CD14-positive monocyte (primary cell): Measurements from ENCODE around the gene DUSP1. TPM values are rescaled to one million over a fixed set of nuclear protein-coding genes. Genes with fewer than 3 reads are reported as not detected.
A peak's percentile ranks its signal among the peaks of the same experiment; 100 is the strongest.

Experiments used
- DNase-seq, 3 donors: peaks; one replicate each; pipeline ENCODE4 v3.0.0-alpha.2; 2011 to 2022
- H2AFZ ChIP-seq: 2 replicates; pipeline ENCODE4 v1.6.0; 2012; ENCODE audit warnings: mild to moderate bottlenecking, low read depth, low read length, inconsistent platforms; ENCODE audit not compliant: insufficient read depth, poor library complexity, severe bottlenecking
- H3K27ac ChIP-seq, 2 donors: 1 replicate in 1 of 2; 2 replicates in 1 of 2; pipeline ENCODE4 v1.5.1; 2012 to 2013; ENCODE audit warnings: low read length in 2 of 2, control low read depth in 1 of 2, inconsistent platforms in 1 of 2, low read depth in 1 of 2, mild to moderate bottlenecking in 1 of 2
- H3K27me3 ChIP-seq, 2 donors: one replicate each; pipeline versions ENCODE4 v1.6.0 to v1.6.1; 2011 to 2013; ENCODE audit warnings: low read length in 2 of 2; ENCODE audit not compliant: control insufficient read depth in 2 of 2, insufficient read depth in 2 of 2
- H3K36me3 ChIP-seq, 2 donors: replicated peaks in 1 of 2; 1 replicate in 1 of 2; 2 replicates in 1 of 2; pipeline versions ENCODE4 v1.5.1 to v1.6.1; 2012 to 2013; ENCODE audit warnings: low read length in 2 of 2, control low read depth in 1 of 2, inconsistent platforms in 1 of 2, mild to moderate bottlenecking in 1 of 2; ENCODE audit not compliant: insufficient read depth in 2 of 2, control insufficient read depth in 1 of 2
- H3K4me1 ChIP-seq, 2 donors: 1 replicate in 1 of 2; 2 replicates in 1 of 2; pipeline versions ENCODE4 v1.5.1 to v1.6.1; 2012 to 2013; ENCODE audit warnings: low read length in 2 of 2, control low read depth in 1 of 2, inconsistent platforms in 1 of 2, mild to moderate bottlenecking in 1 of 2, moderate library complexity in 1 of 2; ENCODE audit not compliant: insufficient read depth in 2 of 2, control insufficient read depth in 1 of 2
- H3K4me2 ChIP-seq: replicated peaks from 2 replicates; pipeline ENCODE3; 2012; ENCODE audit warnings: low read length, moderate library complexity, mild to moderate bottlenecking; ENCODE audit not compliant: poor library complexity, severe bottlenecking; ENCODE audit errors: extremely low read depth
- H3K4me3 ChIP-seq, 3 experiments: fragments of 200-600 bp in 1 of 3; sonication (generic) in 1 of 3; replicated peaks in 1 of 3; 1 replicate in 2 of 3; 2 replicates in 1 of 3; pipeline ENCODE4 v1.5.1; 2011 to 2013; ENCODE audit warnings: low read length in 3 of 3, mild to moderate bottlenecking in 3 of 3, control low read depth in 2 of 3, low read depth in 2 of 3, inconsistent platforms in 1 of 3, moderate library complexity in 1 of 3
- H3K79me2 ChIP-seq: 2 replicates; pipeline ENCODE4 v1.6.0; 2012; ENCODE audit warnings: mild to moderate bottlenecking, control low read depth, inconsistent platforms, low read length, moderate library complexity; ENCODE audit not compliant: insufficient read depth
- H3K9ac ChIP-seq: 2 replicates; pipeline ENCODE4 v1.6.0; 2017; ENCODE audit warnings: low read length, mild to moderate bottlenecking; ENCODE audit not compliant: insufficient read depth, poor library complexity, severe bottlenecking
- H3K9me3 ChIP-seq, 2 donors: replicated peaks in 1 of 2; 1 replicate in 1 of 2; 2 replicates in 1 of 2; pipeline versions ENCODE4 v1.5.1 to v1.6.1; 2012 to 2013; ENCODE audit warnings: low read length in 2 of 2, control low read depth in 1 of 2; ENCODE audit not compliant: control insufficient read depth in 1 of 2, insufficient read depth in 1 of 2
- H4K20me1 ChIP-seq: 2 replicates; pipeline ENCODE4 v1.6.0; 2012; ENCODE audit warnings: mild to moderate bottlenecking, low read length, control low read depth, moderate library complexity; ENCODE audit not compliant: insufficient read depth
- H3K27ac Mint-ChIP-seq, 7 donors: one replicate each; pipeline ENCODE4 v1.8.0; 2020; ENCODE audit warnings: mild to moderate bottlenecking in 7 of 7, mixed read lengths in 7 of 7, moderate library complexity in 6 of 7, inconsistent platforms in 2 of 7
- H3K27me3 Mint-ChIP-seq, 3 donors: one replicate each; pipeline ENCODE4 v1.8.0; 2021 to 2022; ENCODE audit warnings: low read depth in 3 of 3, mild to moderate bottlenecking in 3 of 3, mixed read lengths in 3 of 3, moderate library complexity in 3 of 3, inconsistent platforms in 1 of 3
- H3K36me3 Mint-ChIP-seq, 2 donors: one replicate each; pipeline ENCODE4 v1.8.0; 2020; ENCODE audit warnings: mixed read lengths in 2 of 2, inconsistent platforms in 1 of 2, mild to moderate bottlenecking in 1 of 2
- H3K4me1 Mint-ChIP-seq: one replicate; pipeline ENCODE4 v1.8.0; 2020; ENCODE audit warnings: mild to moderate bottlenecking, mixed read lengths
- H3K4me3 Mint-ChIP-seq, 2 donors: one replicate each; pipeline ENCODE4 v1.8.0; 2020; ENCODE audit warnings: mild to moderate bottlenecking in 2 of 2, mixed read lengths in 2 of 2, moderate library complexity in 1 of 2
- H3K9me3 Mint-ChIP-seq, 7 donors: one replicate each; pipeline ENCODE4 v1.8.0; 2020 to 2022; ENCODE audit warnings: mixed read lengths in 7 of 7, mild to moderate bottlenecking in 6 of 7, moderate library complexity in 6 of 7, inconsistent platforms in 2 of 7
- CTCF ChIP-seq: fragments of 200-600 bp; IDR thresholded peaks from one replicate; pipeline ENCODE4 v1.8.0; 2022; ENCODE audit warnings: antibody characterized with exemption, mild to moderate bottlenecking
- WGBS: methylation state at CpG from one replicate; pipeline ENCODE4 v1.1.5; 2013; ENCODE audit warnings: missing lambda C conversion rate; ENCODE audit not compliant: insufficient coverage; 5-methylcytosine and 5-hydroxymethylcytosine counted together
- intact Hi-C, 2 donors: fragments of 100-400 bp; cut with micrococcal nuclease; formaldehyde crosslinking; loops; one replicate each; pipeline versions ENCODE4 v1.15.0 to v1.15.1; 2023
- polyA plus RNA-seq, 3 donors: library from polyadenylated mRNA; depleted of rRNA in 1 of 3; unstranded in 2 of 3; stranded (reverse) in 1 of 3; fragments of 300-500 nt in 2 of 3; fragments of >200 nt in 1 of 3; fragmentation: Illumina TruSeq in 2 of 3; gene quantifications; 1 replicate in 2 of 3; 2 replicates in 1 of 3; pipeline ENCODE4 v1.2.3, GENCODE V29; 2012 to 2021

The DUSP1 gene
- polyA plus RNA-seq, 3 donors: 1,963 to 4,884 (median 3,954) TPM

DNA sequence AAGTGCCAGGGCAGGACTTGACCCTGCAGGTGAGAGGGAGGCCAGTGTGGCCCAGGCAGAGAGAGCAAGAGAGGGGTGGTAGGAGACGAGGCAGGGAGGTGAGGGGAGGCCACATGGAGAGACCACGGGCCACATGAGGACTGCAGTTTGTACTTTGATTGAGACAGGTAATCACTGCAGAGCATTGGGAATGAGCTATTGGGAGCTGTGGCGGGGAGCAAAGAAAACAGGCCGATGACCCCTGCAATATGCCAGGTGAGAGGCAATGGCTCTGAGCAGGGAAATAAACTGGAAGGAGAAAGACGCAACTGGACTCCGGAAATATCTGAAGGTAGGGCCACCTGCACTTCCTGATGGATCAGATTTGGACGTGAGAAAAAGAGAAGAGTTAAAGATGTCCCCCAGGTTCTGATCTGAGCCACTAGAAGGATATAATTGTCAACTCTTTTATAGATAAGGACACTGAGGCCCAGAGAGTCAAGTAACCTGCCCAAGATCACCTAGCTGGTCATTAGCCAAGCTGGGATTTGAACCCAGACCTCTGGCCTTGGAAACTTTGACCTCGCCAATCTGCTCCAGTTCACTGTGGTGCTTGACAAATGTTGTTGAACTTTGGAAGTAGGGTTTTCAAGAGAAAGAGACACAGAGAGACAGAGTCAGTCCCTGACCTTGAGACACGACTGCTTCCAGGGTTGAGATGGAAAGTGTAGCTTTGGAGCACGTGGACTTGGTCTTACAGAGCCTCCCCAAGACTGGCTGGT, 42.3 kb downstream of the DUSP1 start:
- 95% methylated on average over 8 of the region's 10 CpGs for WGBS
- H3K27me3 Mint-ChIP-seq: peaks cover 2 to 13% (median 9%) of the 10 kb centered on the region in 3 donors
- H3K4me3 Mint-ChIP-seq: no peak overlapping the region
- DNase-seq: no peak
- no peaks in the 10 kb centered on the region for H3K9me3 ChIP-seq
- no peak overlapping the region for H3K4me2 ChIP-seq
- no peaks in the 10 kb centered on the region for H4K20me1 ChIP-seq
- no peaks in the 10 kb centered on the region for H3K79me2 ChIP-seq
- H3K9ac ChIP-seq: no peak overlapping the region
- H3K4me1 ChIP-seq: peaks cover 0 to 5% of the 10 kb centered on the region in 2 donors
- intact Hi-C loops: no loop called here
- no peak for TF ChIP-seq CTCF
- no peak overlapping the region for H2AFZ ChIP-seq
- peaks cover 0 to 1% (median 0%) of the 10 kb centered on the region in 7 donors for H3K9me3 Mint-ChIP-seq
- no peaks in the 10 kb centered on the region for H3K36me3 ChIP-seq
- H3K27ac ChIP-seq: no peak overlapping the region
- H3K27me3 ChIP-seq: no peaks in the 10 kb centered on the region
- peak overlapping the region in 1 of 7 donors; percentile 27 for H3K27ac Mint-ChIP-seq
- H3K4me1 Mint-ChIP-seq: peaks cover 8% of the 10 kb centered on the region
- H3K36me3 Mint-ChIP-seq: no peaks in the 10 kb centered on the region
- H3K4me3 ChIP-seq: no peak overlapping the region

- Histone ChIP-seq H3K9me3 (no peaks in the 10 kb centered on the region), H3K79me2 (no peaks in the 10 kb centered on the region), H2AFZ (no peak overlapping the region), H3K4me3 (no peak overlapping the region), H3K27ac (no peak overlapping the region), H3K4me1 (no peaks in the 10 kb centered on the region), H3K27me3 (no peaks in the 10 kb centered on the region), H3K36me3 (no peaks in the 10 kb centered on the region), H3K4me2 (no peak overlapping the region), H3K9ac (no peak overlapping the region), H4K20me1 (no peaks in the 10 kb centered on the region)
- WGBS: 94% methylated on average over 5 of the region's 7 CpGs
- no peaks in the 10 kb centered on the region for H3K4me1 Mint-ChIP-seq
- peaks cover 2 to 13% (median 12%) of the 10 kb centered on the region in 3 donors for H3K27me3 Mint-ChIP-seq
- no peaks in the 10 kb centered on the region for H3K36me3 Mint-ChIP-seq
- intact Hi-C loops: no loop called here
- no peak for DNase-seq
- no peak for TF ChIP-seq CTCF
- no peak overlapping the region for H3K4me3 Mint-ChIP-seq
- H3K27ac Mint-ChIP-seq: no peak overlapping the region
- H3K9me3 Mint-ChIP-seq: peaks cover 0 to 1% (median 0%) of the 10 kb centered on the region in 7 donors
Observed at GRCh38 chr5:172727551-172727950, 43.4 kb downstream of the DUSP1 start.
